Glutamatergic neuron (in vitro differentiated cells): Measurements from ENCODE around the gene BACH2. TPM values are rescaled to one million over a fixed set of nuclear protein-coding genes. Genes with fewer than 3 reads are reported as not detected.
A peak's percentile ranks its signal among the peaks of the same experiment; 100 is the strongest.

Experiments
- DNase-seq: peaks from one replicate; pipeline ENCODE4 v3.0.0; 2022
- H3K27ac Mint-ChIP-seq: one replicate; pipeline ENCODE4 v1.8.0; 2020; ENCODE audit warnings: mild to moderate bottlenecking, mixed read lengths, inconsistent platforms; ENCODE audit not compliant: unreplicated experiment
- H3K27me3 Mint-ChIP-seq: one replicate; pipeline ENCODE4 v1.8.0; 2020; ENCODE audit warnings: mild to moderate bottlenecking, moderate library complexity, mixed read lengths, inconsistent platforms; ENCODE audit not compliant: unreplicated experiment
- H3K36me3 Mint-ChIP-seq: one replicate; pipeline ENCODE4 v1.8.0; 2020; ENCODE audit warnings: mild to moderate bottlenecking, mixed read lengths, inconsistent platforms; ENCODE audit not compliant: unreplicated experiment
- H3K4me1 Mint-ChIP-seq: one replicate; pipeline ENCODE4 v1.8.0; 2020; ENCODE audit warnings: mild to moderate bottlenecking, low read depth, mixed read lengths, inconsistent platforms; ENCODE audit not compliant: unreplicated experiment
- H3K4me3 Mint-ChIP-seq: one replicate; pipeline ENCODE4 v1.8.0; 2020; ENCODE audit warnings: mild to moderate bottlenecking, mixed read lengths, inconsistent platforms; ENCODE audit not compliant: unreplicated experiment
- H3K9me3 Mint-ChIP-seq: one replicate; pipeline ENCODE4 v1.8.0; 2020; ENCODE audit warnings: mild to moderate bottlenecking, moderate library complexity, mixed read lengths, inconsistent platforms; ENCODE audit not compliant: unreplicated experiment
- total RNA-seq: library from RNA; stranded (reverse); fragmentation: NEBNext Ultra II Directional; extraction: Animal tissue kit (Norgen Biotek cat#: 25700); gene quantifications from one replicate; pipeline ENCODE4 v1.2.1, GENCODE V29; 2021; ENCODE audit not compliant: unreplicated experiment
- TF ChIP-seq, protein P1 (sequence below): fragments of 200-600 bp; sonication (generic); IDR thresholded peaks from one replicate; pipeline ENCODE4 v1.5.0; 2021; ENCODE audit not compliant: partially characterized antibody, unreplicated experiment

The BACH2 gene
- total RNA-seq, 1 donor from 2014 or later: 96.4 TPM

- DNase-seq: no peak
- H3K4me3 Mint-ChIP-seq: peak overlapping the region; percentile 63
- TF ChIP-seq, protein P1, sequence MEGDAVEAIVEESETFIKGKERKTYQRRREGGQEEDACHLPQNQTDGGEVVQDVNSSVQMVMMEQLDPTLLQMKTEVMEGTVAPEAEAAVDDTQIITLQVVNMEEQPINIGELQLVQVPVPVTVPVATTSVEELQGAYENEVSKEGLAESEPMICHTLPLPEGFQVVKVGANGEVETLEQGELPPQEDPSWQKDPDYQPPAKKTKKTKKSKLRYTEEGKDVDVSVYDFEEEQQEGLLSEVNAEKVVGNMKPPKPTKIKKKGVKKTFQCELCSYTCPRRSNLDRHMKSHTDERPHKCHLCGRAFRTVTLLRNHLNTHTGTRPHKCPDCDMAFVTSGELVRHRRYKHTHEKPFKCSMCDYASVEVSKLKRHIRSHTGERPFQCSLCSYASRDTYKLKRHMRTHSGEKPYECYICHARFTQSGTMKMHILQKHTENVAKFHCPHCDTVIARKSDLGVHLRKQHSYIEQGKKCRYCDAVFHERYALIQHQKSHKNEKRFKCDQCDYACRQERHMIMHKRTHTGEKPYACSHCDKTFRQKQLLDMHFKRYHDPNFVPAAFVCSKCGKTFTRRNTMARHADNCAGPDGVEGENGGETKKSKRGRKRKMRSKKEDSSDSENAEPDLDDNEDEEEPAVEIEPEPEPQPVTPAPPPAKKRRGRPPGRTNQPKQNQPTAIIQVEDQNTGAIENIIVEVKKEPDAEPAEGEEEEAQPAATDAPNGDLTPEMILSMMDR: no peak
- peaks cover 4% of the 10 kb centered on the region for H3K27me3 Mint-ChIP-seq
- peaks cover 53% of the 10 kb centered on the region for H3K4me1 Mint-ChIP-seq
- H3K36me3 Mint-ChIP-seq: no peaks in the 10 kb centered on the region
- H3K9me3 Mint-ChIP-seq: peaks cover 4% of the 10 kb centered on the region
- peak overlapping the region; percentile 79 for H3K27ac Mint-ChIP-seq
Observed at GRCh38 chr6:90025523-90026061, 271.1 kb downstream of the BACH2 start.

DNA sequence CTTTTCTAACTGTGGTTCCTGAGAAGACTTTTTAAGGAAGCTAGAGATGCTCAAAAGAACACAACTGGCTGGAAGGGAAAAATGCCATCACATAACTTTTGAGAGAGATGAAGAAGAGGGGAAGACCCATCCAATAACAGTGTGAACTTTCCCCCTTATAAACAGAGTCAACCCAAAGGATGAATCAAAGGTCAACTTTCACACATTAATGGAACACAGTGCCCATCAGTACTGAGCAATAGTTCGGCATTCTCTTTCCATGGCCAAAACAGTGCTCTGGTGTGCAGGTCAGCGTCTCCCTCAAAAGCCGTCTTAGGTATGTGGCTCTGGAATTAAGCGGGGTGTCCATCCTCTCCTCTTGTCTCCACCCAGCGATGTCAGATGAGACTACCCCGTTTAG lies 272.0 kb downstream of the BACH2 start:
- Mint-ChIP-seq H3K4me3 (peak overlapping the region; percentile 15), H3K9me3 (peaks cover 4% of the 10 kb centered on the region), H3K27me3 (peaks cover 4% of the 10 kb centered on the region), H3K27ac (peak overlapping the region; percentile 39), H3K36me3 (no peaks in the 10 kb centered on the region), H3K4me1 (peaks cover 55% of the 10 kb centered on the region)
- TF ChIP-seq, protein P1: no peak
- no peak for DNase-seq

- DNase-seq: no peak
Observed at GRCh38 chr6:90021711-90022110, 274.9 kb downstream of the BACH2 start.

DNA sequence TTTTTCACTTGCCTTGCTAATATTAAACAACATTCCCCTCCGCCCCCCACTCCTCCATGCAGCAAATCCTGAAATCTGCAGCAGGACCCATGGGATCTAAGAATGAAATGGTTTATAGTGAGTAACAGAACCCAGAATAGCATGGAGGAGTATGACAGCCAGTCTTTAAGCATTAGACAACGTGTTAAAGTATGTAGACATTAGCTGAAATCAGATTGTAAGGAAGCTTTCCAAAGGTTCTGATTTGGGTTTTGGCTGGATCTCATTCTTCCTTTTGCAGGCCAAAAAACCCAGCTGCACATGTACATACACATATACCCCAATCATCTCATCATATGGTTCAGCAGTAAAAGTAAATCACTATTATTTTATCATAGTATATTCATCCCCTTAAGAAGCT lies 275.9 kb downstream of the BACH2 start:
- peaks cover 24% of the 10 kb centered on the region for H3K4me1 Mint-ChIP-seq
- H3K27me3 Mint-ChIP-seq: peaks cover 3% of the 10 kb centered on the region
- DNase-seq: no peak
- no peak overlapping the region for H3K27ac Mint-ChIP-seq
- H3K9me3 Mint-ChIP-seq: no peaks in the 10 kb centered on the region
- peaks cover 4% of the 10 kb centered on the region for H3K36me3 Mint-ChIP-seq
- H3K4me3 Mint-ChIP-seq: no peak overlapping the region
- TF ChIP-seq, protein P1: no peak

More at GRCh38 chr6:90021711-90022110, 274.9 kb downstream of the BACH2 start:
- peaks cover 1% of the 10 kb centered on the region for H3K27me3 Mint-ChIP-seq
- H3K4me1 Mint-ChIP-seq: peaks cover 31% of the 10 kb centered on the region
- H3K27ac Mint-ChIP-seq: no peak overlapping the region
- H3K4me3 Mint-ChIP-seq: no peak overlapping the region
- H3K36me3 Mint-ChIP-seq: peaks cover 4% of the 10 kb centered on the region
- H3K9me3 Mint-ChIP-seq: no peaks in the 10 kb centered on the region
- TF ChIP-seq, protein P1: no peak

DNA sequence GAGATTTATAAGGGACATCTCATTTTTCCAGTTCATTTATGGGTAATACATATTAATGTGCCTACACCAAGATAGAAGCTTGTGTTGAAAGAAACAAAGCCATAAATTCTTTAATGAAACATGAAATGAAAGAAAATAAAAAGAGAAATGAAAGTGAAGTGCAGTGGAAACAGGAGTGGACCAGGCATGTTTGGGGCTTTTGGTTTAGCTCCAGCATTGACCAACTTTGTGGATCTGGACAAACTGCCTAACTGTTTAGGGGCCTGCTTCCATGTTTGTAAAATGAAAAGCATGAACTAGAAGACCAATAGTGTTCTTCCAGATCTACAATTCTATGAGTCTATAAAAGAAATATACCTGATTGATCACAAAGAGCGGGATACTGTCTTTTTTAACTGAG lies 277.4 kb downstream of the BACH2 start:
- peaks cover 12% of the 10 kb centered on the region for H3K4me1 Mint-ChIP-seq
- peaks cover 4% of the 10 kb centered on the region for H3K36me3 Mint-ChIP-seq
- H3K27me3 Mint-ChIP-seq: peaks cover 3% of the 10 kb centered on the region

More for the DNA sequence above, 277.4 kb downstream of the BACH2 start:
- H3K27ac Mint-ChIP-seq: no peak overlapping the region
- no peak for DNase-seq
- H3K9me3 Mint-ChIP-seq: no peaks in the 10 kb centered on the region
- no peak overlapping the region for H3K4me3 Mint-ChIP-seq
- TF ChIP-seq, protein P1: no peak
